ENCODE results near the gene TBC1D8.

The TBC1D8 gene

DNA sequence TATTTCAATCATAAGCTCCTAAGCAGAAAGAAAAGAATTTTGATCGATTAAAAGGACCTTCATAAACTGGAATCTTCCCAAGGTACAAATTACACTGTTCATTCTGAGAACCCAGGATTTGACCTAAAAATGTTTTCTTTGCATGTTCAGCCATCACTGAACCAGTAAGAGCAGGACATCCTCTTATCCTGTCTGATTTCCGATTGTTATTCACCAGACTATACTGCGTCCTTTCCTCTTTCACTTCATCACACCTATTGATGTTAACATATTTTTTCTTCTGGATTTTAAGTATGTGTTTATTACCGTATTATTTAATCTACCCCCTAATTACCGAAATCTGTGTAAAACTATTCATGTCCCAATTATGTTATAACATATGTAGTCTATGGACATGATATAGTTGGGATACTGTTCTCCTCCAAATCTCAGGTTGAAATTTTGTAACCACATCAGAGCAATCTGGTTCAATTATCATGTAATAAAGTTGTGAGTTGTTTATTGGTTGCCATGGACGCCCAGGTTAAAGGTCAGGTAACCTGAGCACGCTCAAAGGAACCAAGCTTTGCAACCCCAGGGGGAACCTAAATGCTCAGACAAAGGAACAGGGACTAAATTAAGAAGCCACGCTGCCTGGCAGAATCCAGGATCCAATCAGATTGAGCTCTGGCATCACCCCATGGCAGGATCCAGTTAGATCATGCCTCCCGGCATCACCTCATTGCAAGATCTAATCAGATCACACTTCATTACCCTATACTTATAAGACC, 11.6 kb upstream of the TBC1D8 start:
- in situ Hi-C loops (cut with MboI; ENCODE audit: low sequenced_read_pairs): no loop called here

DNA sequence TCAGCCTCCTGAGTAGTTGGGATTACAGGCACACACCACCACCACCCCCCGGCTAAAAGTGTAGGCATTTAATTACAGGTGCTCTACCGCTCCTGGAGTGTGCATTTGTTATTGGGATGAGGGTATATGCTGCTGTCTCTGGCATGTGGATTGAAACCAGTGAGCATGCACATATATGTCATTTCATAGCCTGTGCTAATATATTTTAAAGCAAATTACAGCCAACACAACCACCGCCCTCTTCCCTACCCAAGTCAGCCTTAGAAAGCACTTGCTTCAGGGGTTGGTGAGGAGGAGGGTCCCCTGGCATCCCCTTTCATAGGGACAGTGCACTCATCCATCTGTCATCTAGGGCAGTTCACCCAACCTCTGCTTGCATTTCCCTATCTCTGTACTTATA, 10.5 kb upstream of the TBC1D8 start:
- in situ Hi-C loops (cut with MboI; ENCODE audit: low sequenced_read_pairs): no loop called here

DNA sequence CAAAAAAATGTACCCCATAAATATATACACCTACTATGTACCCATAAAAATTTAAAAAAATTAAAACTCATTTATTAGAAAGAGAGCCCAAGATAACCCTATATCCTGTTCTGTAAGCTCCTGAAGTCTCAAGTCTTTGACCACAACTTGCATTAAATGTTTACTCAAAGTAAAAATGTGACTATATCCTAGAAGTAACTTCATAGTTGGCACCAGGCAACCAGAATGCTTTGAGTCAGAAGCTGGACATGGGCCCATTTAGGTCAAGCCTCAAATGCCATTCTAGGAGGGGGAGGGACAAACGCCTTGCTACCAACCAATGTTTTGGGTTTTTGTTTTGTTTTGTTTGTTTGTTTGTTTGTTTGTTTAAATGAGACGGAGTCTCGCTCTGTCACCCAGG, 9.3 kb upstream of the TBC1D8 start:
- in situ Hi-C loops (cut with MboI; ENCODE audit: low sequenced_read_pairs): no loop called here

DNA sequence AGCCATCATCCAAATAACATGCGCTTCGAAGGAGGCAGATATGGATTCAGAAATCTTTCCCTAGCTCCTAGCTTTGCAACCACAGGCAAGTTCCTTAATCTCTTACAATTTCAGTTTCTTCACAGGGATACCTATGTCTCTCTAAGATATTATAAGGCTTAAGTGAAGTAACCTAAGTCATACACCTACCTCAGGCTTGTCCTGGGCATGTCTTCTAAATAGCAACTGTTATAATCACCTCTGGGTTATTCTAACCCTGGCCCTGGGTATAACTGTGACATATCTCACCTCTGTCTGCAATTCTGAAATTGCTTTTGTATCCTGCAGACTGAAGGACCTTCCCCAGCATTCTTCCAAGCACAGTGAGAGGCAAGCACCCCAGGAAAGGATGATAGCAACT, 8.3 kb upstream of the TBC1D8 start:
- in situ Hi-C loops (cut with MboI; ENCODE audit: low sequenced_read_pairs): no loop called here

DNA sequence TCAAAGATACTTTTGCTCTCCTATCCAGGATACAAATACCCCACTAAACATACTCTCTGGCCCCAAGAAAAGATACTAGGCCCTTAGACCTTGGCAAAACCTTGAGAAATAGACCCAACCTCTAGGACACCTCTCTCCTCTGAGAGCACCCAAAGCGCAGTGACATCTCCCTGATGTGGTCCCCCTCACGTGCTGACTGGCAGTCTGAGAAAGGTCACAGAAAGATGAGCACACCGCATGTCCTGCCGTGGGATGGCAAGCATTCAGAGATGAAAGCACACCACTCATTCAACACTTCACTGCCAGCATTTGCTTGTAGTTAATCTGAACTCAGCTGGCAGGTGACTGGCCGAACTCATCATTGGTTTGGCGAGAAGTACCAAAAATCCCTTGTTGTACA, 6.1 kb upstream of the TBC1D8 start:
- in situ Hi-C loops (cut with MboI; ENCODE audit: low sequenced_read_pairs): no loop called here

DNA sequence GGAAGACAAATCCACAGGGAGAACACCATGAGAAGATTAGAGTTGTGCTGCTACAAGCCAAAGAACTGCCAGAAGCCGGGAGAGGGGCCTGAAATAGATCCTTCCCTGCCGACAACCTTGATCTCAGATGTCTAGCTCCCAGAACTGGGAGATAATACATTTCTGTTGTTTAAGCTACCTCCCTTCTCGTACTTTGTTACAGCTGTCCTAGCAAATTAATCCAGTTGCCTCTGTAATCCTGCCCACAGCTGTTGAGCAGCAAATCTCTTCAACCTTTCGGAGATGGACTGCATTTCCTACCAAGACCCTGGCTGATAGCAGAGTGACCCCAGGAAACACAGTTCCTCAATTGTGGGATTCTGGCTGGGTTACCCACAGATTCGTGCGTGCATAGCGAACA, 2.6 kb upstream of the TBC1D8 start:
- in situ Hi-C loops (cut with MboI; ENCODE audit: low sequenced_read_pairs): no loop called here

DNA sequence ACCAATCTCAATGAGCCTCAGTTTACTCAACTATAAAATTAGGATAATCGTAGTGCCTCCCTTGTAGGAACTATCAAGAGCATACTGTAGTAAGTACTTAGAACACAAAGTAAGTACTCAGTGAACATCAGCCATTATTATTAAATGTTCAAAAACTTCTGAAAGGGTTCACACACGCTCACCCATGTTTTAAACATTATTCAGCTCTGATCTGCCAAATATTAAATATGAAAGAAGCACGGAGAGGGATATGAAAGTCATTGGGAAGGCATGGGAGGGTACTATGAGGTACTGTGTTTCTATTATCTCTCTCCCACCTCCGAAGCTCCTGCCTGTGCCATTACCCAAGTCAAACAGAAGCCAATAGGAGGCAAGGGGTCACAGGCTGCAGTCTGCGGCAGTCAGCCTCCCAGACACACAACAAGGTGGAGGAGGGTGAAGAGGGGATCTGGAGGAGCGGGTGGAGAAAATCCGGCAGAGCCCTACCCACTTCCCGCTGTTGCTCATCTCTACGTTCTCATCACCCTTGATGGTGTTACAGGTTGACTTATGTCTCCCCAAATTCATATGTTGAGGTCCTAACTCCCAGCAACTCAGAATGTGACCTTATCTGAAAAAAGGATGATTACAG, 2.0 kb upstream of the TBC1D8 start:
- in situ Hi-C loops (cut with MboI; ENCODE audit: low sequenced_read_pairs): no loop called here

DNA sequence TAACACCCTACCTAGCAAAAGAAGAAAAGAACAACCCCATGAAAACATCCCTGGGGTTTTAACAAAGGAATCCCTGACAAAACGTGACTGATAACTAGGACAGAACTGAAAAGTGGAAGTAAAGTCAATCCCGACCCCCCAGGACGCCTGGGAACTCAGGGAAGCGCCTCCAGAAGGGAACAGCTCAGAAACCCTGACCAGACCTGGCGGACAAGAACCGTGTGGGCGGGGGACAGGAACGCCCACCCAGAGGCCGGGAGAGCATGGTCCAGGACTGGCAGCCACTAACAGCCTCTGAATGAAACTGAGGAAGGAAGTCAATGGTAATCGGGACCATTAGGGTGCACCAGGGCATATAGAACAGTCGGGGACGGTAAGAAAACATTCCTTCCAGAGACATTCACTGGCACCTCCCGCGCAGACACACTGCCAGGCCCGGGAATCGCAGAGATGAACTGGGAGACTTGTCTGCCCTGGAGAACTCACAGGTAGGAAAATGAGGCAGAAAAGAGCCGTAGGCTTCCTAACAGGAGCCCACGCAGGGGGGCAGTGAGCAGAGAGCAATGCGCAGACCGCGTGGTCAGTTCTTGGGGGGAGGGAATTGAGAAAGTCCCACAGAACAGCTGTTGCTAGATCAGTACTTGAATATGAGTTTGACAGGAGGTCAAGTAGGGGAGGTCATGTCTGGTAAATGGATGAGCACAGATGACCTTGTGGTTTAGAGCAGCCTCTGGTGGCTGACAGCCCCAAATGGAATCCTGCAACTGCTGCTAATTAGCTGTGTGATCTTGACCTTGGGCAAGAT, 1.3 kb upstream of the TBC1D8 start:
- in situ Hi-C loops (cut with MboI; ENCODE audit: low sequenced_read_pairs): no loop called here

DNA sequence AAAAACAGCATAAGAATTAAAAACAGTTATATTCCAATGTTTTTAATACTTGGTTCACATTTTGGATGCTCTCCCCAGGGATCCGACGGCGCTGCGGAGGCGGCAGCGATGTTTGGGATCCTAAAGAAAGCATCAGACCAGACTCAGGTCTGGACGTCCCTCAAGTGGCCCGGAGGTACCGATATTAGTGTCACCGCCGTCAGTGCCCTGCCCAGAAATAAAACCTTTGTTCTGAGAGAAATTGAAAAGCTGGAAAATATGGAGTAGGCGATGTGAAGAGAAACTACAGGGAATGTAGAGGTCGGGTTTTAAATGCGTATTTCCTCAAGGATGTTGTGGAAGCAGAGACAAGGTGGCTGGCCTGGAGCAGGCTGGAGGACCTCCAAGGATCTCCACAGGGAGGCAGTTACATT, 683 bp upstream of the TBC1D8 start:
- in situ Hi-C loops (cut with MboI; ENCODE audit: low sequenced_read_pairs): no loop called here

DNA sequence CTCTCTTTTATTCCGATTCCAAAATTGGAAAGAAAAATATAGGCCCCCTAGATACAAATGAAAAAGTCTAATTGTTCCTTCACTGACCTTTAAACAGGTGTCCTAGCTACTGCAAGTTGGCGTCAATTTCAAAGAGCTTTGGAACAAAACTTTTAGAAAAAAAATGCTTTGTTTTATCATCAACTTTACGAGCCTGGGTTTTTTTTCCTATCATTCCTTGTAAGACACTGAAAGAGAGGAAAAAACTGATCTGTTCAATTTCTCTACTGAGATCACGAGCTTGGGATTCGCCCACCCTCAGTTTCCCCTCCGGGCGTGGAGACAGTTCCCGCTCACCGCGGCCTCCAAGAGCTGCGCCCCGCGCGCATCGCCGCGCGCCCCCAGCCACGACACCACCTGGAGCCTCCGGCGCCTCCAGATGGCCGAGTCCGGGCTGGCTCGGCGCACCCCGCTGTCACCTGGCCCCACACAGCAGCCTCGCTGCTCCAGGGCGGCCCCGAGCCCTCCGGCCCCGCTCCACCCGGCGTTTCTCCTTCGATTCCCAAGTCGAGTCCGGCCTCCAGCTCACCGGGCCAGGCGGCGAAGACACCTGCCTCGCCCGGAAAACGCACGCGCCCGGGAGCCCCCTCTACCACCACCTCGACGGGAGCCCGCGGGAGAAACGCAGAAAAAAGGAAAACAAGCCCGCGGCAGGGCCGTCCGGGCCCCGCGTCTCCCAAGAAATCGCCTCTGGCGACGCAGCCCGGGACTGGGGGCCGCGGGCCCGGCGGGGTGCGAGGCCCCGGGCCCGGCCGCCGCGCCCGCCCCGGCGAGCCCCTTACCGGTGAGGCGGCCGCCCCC, 656 bp downstream of the TBC1D8 start:
- in situ Hi-C loops (cut with MboI; ENCODE audit: low sequenced_read_pairs): no loop called here

DNA sequence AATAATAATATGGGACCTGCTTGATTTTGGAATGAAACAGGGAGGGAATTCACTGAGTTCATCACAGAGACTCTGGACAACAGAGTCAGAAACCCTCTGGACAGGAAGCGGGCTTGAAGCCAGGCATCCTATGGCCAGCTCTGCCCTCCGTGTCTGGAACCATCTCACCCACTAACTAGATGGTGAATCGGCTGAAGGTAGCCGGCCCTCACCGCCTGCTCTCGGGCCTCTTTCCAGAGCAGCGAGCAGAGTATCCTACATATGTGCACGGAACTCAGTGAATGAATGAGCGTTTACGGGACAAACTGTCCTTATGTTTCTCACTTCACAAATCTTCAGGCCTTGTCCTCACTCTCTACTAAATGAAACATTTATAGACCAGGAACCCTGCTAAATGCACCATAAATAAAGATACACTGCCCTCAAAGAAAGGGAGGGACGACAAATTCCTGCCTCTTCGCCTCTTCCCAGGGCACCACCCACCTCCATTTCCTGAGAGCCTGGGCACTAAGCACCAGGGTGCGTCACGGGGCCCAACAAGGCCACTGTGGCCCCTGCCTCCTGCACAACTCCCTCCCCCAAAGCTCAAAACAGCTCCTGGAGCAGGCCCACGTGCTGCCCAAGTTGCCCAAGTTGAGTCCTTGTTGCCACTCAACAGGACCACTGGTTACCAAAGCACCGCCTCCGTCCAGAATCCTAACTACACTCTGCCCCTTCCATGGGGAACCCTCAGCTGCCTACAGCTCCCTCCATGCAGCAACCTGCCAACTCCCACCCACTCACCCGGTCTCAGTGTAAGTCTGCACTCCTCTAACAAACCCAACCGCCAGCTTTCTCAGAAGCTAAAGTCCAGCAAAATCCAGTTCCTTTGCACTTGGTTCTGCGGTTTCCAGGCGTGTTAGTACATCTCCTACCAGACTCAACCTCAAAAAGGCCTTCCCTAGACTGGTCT, 1.7 kb downstream of the TBC1D8 start:
- in situ Hi-C loops (cut with MboI; ENCODE audit: low sequenced_read_pairs): no loop called here

DNA sequence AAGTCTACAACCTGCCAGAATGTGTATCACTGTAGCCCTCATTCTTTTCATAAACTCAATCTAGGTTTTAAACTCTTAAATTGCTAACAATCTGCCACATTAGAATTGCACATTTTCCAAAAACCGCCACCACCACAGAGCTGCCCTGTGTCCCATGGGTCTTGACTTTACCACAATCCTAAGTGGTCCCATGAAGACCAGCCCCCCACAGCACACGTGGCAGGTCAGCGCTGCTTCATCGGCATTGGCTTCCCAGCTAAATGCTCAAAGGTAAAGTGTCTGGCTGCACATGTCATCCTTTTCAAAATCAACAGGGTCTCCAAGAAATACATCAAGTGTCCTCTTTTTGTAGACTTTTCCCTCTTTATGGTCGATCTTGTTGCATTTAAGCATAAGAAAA, 2.4 kb downstream of the TBC1D8 start:
- in situ Hi-C loops (cut with MboI; ENCODE audit: low sequenced_read_pairs): no loop called here

DNA sequence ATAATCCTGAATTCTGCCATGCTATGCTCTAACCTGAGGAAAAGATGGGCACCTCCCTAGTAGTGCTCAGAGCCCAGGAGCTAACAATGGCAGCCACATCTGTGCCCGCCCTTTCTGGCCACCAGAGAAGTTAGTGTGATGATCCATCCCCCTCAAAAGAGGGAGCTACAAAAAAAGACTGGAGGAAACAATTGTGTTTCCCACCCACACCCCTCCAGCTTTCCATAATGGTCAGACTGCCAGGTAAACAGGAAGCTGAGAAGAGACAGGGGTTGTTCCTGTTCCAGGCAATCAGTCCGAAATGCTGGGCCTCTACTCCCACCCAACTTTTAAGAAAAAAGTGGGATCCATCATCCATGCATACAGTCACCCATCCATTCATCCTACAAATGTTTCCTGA, 3.2 kb downstream of the TBC1D8 start:
- in situ Hi-C loops (cut with MboI; ENCODE audit: low sequenced_read_pairs): no loop called here

DNA sequence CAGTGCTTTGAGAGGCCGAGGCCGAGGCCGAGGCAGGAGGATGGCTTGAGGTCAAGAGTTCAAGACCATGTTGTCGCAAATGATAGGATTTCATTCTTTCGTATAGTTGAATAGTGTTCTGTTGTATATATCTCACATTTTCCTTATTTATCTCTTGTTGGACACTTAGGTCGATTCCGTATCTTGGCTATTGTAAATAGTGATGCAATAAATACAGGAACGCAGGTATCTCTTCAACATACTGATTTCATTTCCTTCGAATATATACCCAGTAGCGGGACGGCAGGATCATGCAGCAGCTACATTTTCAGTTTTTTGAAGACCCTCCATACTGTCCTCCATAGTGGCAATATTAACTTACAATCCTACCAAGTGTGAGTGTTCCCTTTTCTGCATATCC, 4.1 kb downstream of the TBC1D8 start:
- in situ Hi-C loops (cut with MboI; ENCODE audit: low sequenced_read_pairs): no loop called here

DNA sequence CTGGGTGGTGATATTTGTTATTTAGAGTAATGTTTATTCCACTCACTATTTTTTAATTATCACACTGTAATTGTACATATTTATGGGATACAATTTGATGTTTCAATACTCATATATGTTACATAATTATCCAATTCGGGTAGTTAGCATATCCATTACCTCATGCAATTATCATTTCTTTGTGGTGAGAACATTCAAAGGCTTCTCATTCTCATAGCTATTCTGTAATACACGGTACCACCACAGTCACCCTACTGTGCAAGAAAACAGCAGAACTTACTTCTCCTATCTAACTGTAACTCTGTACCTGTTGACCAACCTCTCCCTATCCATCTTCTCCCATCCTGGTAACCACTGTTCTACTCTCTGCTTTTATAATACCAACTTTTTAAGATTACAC, 4.6 kb downstream of the TBC1D8 start:
- in situ Hi-C loops (cut with MboI; ENCODE audit: low sequenced_read_pairs): no loop called here

DNA sequence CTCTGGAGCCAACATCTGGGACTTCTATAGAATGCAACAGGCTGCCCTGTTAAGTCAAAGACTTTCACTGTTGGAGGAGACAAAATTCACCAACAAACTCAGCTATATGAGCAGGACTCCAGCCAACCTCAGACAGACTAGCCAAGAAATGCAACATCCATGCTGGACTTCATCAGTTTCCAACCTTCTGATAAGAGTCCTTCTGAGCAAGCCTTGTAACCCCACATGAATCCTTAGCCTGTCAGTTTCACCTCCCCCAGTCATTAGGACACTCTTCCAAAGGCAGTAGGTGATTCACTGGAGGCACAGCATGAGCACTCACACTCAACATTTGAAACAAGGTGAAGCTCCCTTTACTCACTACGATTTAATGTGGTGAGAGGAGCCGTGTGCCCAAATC, 5.8 kb downstream of the TBC1D8 start:
- in situ Hi-C loops (cut with MboI; ENCODE audit: low sequenced_read_pairs): no loop called here

DNA sequence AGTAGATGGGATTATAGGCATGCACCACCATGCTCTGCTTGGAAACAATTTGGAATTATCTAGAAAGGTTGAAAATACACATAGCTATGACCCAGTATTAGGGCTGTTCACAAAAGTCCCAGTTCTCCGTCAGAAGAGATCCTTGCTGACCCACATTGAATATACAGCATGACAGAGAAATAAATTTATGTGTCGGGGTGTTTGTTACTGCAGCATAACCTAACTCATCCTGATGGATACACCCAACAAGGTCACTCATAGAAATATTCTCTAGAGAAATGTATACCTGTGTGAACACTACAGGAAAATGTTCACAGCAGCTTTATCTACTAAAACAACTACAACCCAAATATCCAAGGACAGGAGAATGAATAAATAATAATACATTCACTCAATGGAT, 9.0 kb downstream of the TBC1D8 start:
- in situ Hi-C loops (cut with MboI; ENCODE audit: low sequenced_read_pairs): no loop called here

DNA sequence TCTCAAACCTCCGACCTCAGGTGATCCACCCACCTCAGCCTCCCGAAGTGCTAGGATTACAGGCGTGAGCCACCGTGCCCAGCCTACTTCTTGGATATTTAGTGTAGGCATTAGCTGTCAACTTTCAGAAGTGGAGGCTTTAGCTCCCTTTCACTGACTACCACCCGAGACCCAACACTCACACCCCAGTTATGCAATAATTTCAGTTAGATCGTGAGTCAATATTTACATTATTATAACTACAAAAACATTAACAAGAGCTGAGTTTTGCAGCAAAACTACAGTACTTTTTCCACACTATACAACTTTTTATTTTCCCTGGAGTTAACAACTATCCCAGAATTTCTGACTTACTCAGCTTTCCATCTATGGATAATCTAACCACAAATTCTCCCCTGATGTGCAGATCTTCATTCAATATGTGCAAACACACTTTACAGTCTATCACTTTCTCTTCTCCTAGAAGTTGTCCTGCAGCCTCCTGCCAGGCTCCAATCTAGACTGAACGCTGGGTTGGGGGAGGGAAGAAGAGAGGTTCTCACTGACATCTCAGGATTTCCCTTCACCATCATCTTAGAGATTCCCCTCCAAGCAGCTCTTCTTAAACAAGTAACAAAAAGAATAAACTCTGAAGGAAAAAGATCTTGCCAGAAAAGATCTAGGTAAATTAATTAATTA, 10.1 kb downstream of the TBC1D8 start:
- in situ Hi-C loops (cut with MboI; ENCODE audit: low sequenced_read_pairs): no loop called here

DNA sequence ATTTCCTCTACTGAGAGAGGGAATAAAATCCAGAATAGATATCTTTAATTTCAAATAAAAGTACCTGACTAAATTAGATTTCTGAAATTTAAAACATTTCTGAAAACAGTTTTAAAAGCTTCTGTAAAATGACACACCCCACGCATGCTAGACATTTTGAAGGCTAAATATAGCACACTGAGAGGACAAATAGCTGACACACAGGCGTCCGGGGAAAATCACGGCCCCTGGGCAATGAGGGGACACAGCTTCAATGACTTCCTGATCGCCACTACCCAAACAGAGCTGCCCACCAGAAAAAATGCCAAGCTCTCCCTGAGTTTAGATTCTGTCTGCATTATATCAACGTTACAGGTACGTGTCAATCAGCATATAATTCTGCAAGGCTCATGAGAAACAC, 10.9 kb downstream of the TBC1D8 start:
- in situ Hi-C loops (cut with MboI; ENCODE audit: low sequenced_read_pairs): no loop called here
